A673 (cell line): ENCODE results near the gene METTL2B.

ENCODE experiments used
- CTCF ChIP-seq: fragments of 300-800, 200-600 bp; sonication (generic); conservative IDR thresholded peaks from 2 replicates; pipeline ENCODE4 v1.5.1; 2017; ENCODE audit warnings: low read depth, mild to moderate bottlenecking, antibody characterized with exemption, low read length, moderate library complexity, mixed read lengths
- EZH2 ChIP-seq: fragments of 200-600 bp; sonication (generic); IDR thresholded peaks from 2 replicates; pipeline ENCODE4 v1.6.1; 2017; ENCODE audit warnings: borderline replicate concordance, low read depth, mild to moderate bottlenecking, mixed read lengths, antibody characterized with exemption, low read length; ENCODE audit not compliant: poor library complexity, severe bottlenecking

DNA sequence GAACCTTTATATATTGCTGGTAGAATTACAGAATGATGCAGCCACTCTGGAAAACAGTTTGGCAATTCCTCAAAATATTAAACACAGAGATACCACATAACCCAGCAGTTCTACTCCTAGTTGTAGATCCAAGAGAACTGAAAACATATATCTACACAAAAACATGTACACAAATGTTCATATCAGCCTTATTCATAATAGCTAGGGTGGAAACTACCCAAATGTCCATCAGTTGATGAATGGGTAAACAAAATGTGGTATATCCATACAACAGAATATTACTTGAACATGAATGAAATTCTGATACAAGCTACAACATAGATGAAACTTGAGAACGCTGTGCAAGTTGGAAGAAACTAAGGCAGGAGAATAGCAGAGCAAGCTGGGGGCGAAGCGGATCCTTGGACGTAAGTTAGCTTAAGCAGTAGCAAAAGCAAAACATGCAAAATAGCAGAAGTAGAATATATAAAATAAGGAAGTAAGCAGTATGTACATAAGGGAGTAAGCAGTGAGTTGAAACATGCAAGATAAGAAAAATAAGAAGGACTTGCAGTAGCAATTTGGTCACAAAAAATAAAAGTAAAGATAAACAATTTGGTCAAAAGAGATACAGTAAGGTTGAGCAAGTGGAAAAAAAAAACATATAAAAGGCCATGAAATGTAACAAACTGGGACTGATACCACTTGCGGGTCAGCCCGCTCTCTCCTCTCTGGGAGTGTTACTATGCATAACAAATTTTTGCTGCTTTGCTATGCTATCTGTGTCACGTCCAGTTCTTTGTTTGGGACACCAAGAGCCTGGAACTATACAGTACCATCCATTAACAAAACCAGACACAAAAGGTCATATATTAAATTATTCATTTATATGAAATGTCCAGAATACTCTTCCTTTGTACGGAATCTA, 38.9 kb upstream of the METTL2B start:
- TF ChIP-seq CTCF (no peak), EZH2 (no peak)
